ENCODE measurements around the gene BRD3.
"Not testable (repeated sequence)": the region's sequence is repeated elsewhere in the genome, so short reads cannot be mapped to it uniquely, and the experiment has no call there.

BRD3 gene

GRCh38 chr9:133993635-133994253 is 74.1 kb downstream of the BRD3 start:
- no peak for DNase-seq (ENCODE audit: low read depth)

- DNase-seq (ENCODE audit: low read depth): peak; percentile 82
These were observed 74.8 kb downstream of the BRD3 start for GRCh38 chr9:133992780-133993634.

DNA sequence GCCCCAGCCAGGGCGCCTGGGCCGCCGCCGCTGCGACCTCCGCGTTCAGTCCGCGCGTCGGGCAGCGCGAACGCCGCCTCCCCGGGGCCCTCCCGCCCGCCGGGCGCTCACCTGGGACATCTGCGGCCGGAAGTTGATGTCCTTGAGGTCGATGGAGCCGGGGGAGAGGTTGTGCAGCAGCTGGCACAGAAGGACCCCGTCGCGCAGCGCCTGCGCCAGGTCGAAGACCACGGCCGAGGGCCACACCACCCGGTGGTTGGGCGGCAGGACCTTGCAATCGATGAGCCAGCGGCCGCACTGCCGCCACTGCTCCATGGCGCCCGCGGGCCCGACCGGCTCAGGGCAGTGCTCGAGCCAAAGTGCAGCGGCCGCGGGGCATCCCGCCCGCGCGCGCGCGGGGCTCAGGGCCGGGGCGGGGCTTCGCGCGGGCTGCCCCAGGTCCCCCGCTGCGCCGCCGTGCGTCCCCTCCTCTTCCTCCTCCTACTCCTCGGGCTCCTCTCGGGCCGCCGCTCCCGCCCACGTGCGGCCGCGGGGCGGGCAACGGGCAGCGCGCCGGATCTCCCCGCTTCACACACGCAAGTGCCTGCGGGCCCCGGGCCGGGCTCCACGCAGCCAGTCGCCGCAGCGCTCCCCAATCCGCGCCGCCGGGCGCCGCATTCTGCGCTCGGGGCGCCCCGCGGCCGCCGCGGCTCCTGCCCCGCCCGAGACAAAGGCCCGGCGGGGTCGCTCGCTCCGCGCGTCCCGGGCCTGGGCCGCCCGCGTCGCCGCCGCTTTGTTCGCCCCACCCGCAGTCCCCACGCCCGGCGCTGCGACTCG is 75.7 kb downstream of the BRD3 start, which contains the start of gene VAV2:
TSS of gene VAV2 (minus strand) at position 361 of the 816 bp plus-strand sequence. CDS start at position 315, 46 bp downstream.
- DNase-seq (ENCODE audit: low read depth): peak; percentile 13

- DNase-seq (ENCODE audit: low read depth): no peak
These were observed 76.5 kb downstream of the BRD3 start for GRCh38 chr9:133991214-133991921.

DNA sequence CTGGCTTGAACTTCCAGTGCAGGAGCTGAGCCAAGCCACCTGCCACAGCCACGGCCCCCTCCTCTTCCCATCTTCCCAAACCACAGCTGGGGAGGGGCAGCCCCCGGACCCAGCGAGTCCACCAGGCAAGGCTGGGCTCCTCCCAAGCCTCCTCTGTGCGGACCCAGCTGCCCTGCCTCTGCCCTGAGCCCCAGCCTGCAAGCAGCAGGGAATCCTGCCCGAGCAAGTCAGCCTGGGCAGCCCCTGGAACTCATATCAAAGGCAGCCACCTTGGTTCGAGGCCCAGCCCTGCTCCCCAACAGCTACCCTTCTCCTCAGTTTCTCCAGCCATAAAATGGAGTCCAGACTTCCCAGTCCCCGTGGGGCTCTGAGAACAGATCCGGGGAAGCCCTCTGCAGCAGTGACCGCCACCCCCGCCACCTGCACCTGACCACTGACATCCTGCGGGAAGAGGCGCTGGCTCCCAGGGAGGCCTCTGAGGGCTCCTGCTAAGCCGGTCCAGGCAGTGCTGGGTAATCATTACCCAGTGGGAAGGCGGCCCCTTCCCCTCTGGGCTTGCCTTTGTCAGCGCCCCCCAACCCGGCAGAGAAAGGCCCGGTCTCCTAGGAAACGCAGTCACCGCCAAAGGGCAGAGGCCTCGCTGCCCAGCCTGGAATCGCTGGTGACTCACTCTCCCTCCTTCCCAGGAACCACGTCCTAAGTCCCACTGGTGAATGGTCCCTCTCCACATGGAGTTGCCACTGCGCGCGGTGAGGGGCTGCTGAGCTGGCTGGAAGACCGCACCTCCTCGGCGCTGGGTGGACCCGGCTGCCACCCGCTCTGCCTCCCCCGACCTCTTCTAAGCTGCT is 77.2 kb downstream of the BRD3 start:
- peak; percentile 36 for DNase-seq (ENCODE audit: low read depth)

DNA sequence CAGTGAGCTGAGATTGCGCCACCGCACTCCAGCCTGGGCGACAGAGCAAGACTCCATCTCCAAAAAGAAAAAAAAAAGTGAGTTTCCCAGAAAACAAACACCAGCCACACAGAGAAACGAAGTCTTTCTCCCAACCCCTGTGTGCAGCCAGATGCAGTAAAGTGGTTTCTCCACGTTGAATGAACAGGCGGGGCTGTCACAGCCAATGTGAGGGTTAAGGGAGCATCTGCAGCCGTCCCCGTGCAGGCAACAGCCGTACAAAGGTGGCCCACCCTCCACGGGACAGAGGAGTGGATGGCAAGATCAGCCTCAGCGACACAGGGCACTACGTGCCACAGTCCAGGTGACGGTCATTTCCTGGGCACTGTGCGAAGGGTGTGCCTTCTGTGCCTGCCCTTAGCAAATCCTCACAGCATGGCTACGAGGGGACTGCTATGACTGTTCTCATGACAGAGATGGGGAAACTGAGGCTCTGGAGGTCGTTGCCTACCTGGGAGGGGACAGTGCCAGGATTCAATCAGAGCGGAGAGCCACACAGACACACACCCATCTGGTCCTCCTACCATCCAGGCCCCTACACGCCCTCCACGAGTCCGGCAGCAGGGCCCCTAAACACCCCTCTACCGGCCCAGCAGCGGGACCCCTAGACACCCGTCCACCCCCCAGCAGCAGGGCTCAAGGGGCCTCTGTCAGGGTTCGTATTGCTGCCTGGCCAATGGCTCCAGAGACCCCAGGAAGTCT is 78.0 kb downstream of the BRD3 start:
- DNase-seq (ENCODE audit: low read depth): no peak

- DNase-seq (ENCODE audit: low read depth): not testable (repeated sequence)
These were observed 79.1 kb downstream of the BRD3 start for GRCh38 chr9:133988771-133989170.

DNA sequence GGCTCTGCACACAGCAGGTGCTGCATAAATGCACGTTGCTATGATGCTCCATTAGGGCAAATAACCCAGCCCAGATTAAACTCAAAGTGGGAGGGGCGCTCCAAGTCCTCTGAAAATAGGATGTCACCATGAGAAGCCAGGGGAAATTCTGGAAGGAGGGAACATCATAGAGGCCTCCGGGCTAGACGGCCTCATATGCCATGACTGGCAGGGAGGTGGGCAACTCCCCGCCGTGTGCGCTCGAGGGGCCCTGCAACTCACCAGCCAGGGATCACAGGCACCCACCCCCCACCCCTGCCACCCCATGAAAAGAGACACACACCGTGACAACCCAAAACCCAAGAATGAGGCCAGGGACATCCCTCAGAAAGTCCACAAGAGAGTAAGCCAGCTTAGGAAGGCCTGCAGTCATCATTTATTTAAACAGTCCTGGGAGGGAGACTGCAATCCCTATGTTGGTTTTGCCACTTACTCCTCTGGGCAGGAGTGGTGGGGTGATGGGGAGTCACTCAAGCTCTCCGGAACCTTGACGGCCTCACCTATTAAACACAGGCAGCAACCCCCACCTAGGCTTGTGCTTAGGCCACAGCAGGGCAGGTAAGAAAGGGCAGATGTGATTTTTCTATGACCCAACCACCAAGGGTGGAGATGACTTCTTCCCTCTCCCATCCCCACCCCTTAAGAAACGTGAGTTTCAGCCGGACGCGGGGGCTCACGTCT is 79.7 kb downstream of the BRD3 start:
- DNase-seq (ENCODE audit: low read depth): no peak

GRCh38 chr9:133987446-133987788 is 80.4 kb downstream of the BRD3 start:
- DNase-seq (ENCODE audit: low read depth): no peak

DNA sequence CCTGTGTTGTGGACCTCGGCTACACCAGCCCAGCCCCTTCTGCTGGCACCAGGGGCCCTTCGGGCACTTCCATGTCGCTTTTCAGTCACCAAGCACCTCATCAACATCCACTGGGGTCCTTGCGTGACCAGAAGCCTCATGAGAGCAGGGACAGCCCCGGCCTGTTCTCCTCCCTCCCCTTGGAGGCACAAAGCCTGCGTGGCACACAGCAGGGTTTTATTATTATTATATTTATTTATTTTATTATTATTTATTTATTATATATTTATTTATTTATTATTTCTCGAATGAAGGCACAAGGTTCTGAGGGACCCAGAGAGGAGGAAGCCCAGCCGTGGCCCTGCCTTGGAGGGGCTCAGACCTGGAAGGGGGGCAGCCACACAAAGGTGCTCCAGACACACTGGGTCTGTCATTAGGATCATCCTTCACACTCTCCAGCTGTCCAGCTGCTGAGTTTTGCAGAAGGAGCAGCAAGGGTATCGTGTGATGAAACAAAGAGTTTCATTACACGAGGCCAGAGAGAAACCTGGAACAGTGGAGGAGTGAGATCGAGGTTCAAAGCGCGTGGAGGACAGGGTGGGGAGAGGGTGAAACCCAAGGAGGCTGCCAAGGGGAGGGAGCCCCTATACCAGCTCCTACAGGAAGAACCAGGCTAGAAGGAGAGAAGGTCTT is 80.9 kb downstream of the BRD3 start:
- no peak for DNase-seq (ENCODE audit: low read depth)

DNA sequence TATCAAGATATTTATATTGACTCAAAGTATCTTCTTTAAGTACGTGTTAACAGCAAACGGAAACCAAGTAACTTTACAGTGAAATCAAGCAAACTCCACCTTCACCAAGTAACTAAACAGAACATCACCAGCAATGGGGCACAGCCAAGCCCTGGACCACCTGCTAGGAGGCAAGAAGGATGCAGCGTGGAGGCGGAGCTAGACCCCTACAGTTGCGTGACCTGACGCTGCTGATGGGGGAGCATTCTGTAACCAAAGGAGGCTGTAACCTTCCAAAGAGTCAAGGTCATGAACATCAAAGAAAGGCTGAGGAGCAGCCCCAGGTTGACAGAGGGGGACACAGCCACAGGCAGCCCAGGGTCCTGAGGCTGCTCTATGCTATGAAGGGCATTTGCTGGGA is 81.8 kb downstream of the BRD3 start:
- DNase-seq (ENCODE audit: low read depth): no peak

DNA sequence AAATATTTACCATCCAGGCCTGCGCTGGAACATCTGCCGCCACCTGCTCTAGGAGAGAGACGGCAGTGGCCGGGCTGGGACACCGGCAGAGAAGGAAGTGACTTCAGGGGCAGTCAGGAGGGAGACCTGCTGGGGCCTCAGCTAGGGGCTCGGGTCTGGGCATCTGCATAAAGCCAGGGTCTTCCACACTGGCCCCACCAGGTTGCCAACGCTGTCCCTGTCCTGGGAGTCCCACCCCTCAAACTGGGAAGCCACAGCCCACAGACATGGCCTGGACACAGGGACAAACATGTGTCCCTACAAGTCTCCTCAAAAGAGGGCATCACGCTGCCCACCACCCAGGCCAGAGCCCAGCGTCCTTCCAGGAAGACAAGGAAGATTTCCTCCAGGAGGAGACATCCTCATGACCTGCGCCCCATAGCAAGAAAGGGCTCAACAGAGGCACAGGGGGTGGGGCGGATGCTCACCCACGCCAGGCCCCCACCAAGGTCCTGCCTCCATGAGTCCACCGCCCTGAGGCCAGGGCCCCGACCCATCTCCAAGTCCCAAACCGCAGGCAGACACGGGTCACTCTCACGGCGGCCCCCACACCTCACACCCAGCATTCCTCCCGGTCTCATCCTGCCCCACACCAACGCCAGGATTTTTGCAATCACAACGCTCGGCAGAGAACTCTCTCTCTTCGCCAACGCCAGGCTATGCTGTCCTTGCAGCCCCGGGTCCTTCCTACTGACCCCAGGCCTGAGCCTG is 84.7 kb downstream of the BRD3 start:
- no peak for DNase-seq (ENCODE audit: low read depth)

DNA sequence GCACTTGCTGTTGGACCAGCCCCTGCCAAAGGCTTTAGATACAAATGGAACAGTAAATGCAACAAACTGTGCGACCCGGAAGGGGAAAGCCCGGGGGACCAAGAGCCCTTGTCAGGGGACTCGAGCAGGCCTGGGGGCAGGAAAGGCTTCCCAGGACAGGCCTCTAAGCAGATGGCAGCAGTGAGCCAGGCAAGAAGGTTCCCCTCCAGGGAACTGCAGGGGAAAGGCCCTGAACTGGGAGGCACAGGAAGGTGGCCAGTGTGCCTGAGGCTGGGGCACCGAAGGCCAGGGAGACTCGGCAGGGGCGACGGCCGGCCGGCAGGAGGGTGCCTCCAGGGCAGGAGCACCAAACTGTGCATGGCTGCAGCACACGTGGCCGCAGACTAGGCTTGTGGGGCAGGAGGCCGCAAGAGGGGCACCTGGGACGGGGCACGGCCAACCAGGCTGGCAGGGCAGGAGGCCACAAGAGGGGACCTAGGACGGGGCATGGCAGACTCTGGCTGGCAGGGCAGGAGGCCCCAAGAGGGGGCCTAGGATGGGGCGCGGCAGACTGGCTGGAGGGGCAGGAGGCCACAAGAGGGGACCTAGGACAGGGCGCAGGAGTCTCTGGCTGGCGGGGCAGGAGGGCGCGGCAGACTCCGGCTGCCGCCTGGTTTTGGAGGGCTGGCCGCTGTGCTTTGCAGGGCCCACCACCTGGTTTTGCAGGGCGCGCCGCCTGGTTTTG is 85.7 kb downstream of the BRD3 start:
- no peak for DNase-seq (ENCODE audit: low read depth)

DNA sequence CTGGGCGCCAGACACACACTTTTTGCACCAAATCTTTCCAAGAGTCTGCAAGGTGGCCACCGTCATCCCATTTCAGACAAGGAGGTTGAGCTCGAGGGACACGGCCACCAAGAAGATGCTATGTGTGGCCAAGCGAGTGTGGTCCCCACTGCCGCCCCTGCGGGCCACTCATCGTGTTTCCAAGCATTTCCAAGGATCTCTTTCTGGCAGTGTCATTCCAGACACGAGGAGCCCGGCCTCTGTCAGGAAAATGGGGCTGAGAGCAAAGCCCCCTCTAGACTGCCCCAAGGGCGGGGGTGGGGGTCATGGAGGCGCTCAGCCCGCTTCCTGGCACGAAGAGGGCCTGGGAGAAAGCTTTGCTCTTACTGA is 86.3 kb downstream of the BRD3 start:
- no peak for DNase-seq (ENCODE audit: low read depth)

- no peak for DNase-seq (ENCODE audit: low read depth)
These were observed 86.8 kb downstream of the BRD3 start for GRCh38 chr9:133980864-133981588.
